ENCODE results near the gene KLK13. TPM values are rescaled to one million over a fixed set of nuclear protein-coding genes. Genes with fewer than 3 reads are reported as not detected.

The KLK13 gene
- polyA plus RNA-seq, 1 donor (not counting 4 experiments of a cell fraction or from before 2014, with no cell fraction given), result 2.0 TPM

- no peak for DNase-seq (ENCODE audit: low read depth, low spot score)
- no peak overlapping the region for H3K4me2 ChIP-seq (ENCODE audit: control insufficient read depth, extremely low read depth, insufficient read depth, low read depth, low read length)
- H3K9ac ChIP-seq (ENCODE audit: control insufficient read depth, extremely low read depth, insufficient read depth, low read length), result no peak overlapping the region
These were observed 46.7 kb upstream of the KLK13 start for GRCh38 chr19:51111606-51112005.

GRCh38 chr19:51110666-51110971 is 45.7 kb upstream of the KLK13 start:
- FAIRE-seq (no peak), DNase-seq (ENCODE audit: low read depth, low spot score) (no peak)
- Histone ChIP-seq H3K9me3 (ENCODE audit: control insufficient read depth, low read depth, low read length) (no peaks in the 10 kb centered on the region), H3K27me3 (ENCODE audit: control insufficient read depth, extremely low read depth, insufficient read depth, low read length) (peaks cover 12% of the 10 kb centered on the region), H3K9ac (ENCODE audit: control insufficient read depth, extremely low read depth, insufficient read depth, low read length) (no peak overlapping the region), H3K4me3 (ENCODE audit: control insufficient read depth in 2 of 3, extremely low read depth in 1 of 3, insufficient read depth in 2 of 3, low read depth in 1 of 3, low read length in 3 of 3) (no peak overlapping the region), H3K4me2 (ENCODE audit: control insufficient read depth, extremely low read depth, insufficient read depth, low read depth, low read length) (no peak overlapping the region), H3K4me1 (ENCODE audit: control insufficient read depth, extremely low read depth, insufficient read depth, low read length) (peaks cover 10% of the 10 kb centered on the region), H3K9me1 (ENCODE audit: control insufficient read depth, extremely low read depth, insufficient read depth, low read length) (no peaks in the 10 kb centered on the region), H3K79me2 (ENCODE audit: control insufficient read depth, insufficient read depth, low read length) (peaks cover 21% of the 10 kb centered on the region), H3K36me3 (ENCODE audit: control insufficient read depth in 2 of 2, extremely low read depth in 1 of 2, insufficient read depth in 2 of 2, low read length in 2 of 2) (peaks cover 0 to under 1% of the 10 kb centered on the region in 2 experiments), H2AFZ (ENCODE audit: control insufficient read depth, low read length) (no peak overlapping the region), H3K27ac (ENCODE audit: control insufficient read depth, insufficient read depth, low read length) (no peak overlapping the region), H4K20me1 (ENCODE audit: control insufficient read depth, extremely low read depth, insufficient read depth, low read length) (no peaks in the 10 kb centered on the region)
- dilution Hi-C loops (cut with MboI; ENCODE audit: extremely low pct_ligation_motif_present, low sequenced_read_pairs), result no loop called here
- TF ChIP-seq EZH2 (IDR thresholded peaks at IDR 0.05; ENCODE audit: low read length) (no peak), CTCF (optimal IDR thresholded peaks at IDR 0.05 in 1 of 3, IDR thresholded peaks at IDR 0.05 in 1 of 3, conservative IDR thresholded peaks at IDR 0.05 in 1 of 3; ENCODE audit: extremely low read depth in 1 of 3, insufficient read depth in 2 of 3, low read length in 3 of 3) (no peak)

More at GRCh38 chr19:51111606-51112005, 46.7 kb upstream of the KLK13 start:
- Histone ChIP-seq H3K79me2 (ENCODE audit: control insufficient read depth, insufficient read depth, low read length) (peaks cover 14% of the 10 kb centered on the region), H2AFZ (ENCODE audit: control insufficient read depth, low read length) (no peak overlapping the region), H4K20me1 (ENCODE audit: control insufficient read depth, extremely low read depth, insufficient read depth, low read length) (no peaks in the 10 kb centered on the region), H3K9me3 (ENCODE audit: control insufficient read depth, low read depth, low read length) (no peaks in the 10 kb centered on the region), H3K27ac (ENCODE audit: control insufficient read depth, insufficient read depth, low read length) (no peak overlapping the region), H3K4me1 (ENCODE audit: control insufficient read depth, extremely low read depth, insufficient read depth, low read length) (peaks cover 10% of the 10 kb centered on the region), H3K36me3 (ENCODE audit: control insufficient read depth in 2 of 2, extremely low read depth in 1 of 2, insufficient read depth in 2 of 2, low read length in 2 of 2) (no peaks in the 10 kb centered on the region), H3K27me3 (ENCODE audit: control insufficient read depth, extremely low read depth, insufficient read depth, low read length) (peaks cover 12% of the 10 kb centered on the region), H3K4me3 (ENCODE audit: control insufficient read depth in 2 of 3, extremely low read depth in 1 of 3, insufficient read depth in 2 of 3, low read depth in 1 of 3, low read length in 3 of 3) (no peak overlapping the region), H3K9me1 (ENCODE audit: control insufficient read depth, extremely low read depth, insufficient read depth, low read length) (no peaks in the 10 kb centered on the region)
- FAIRE-seq, result no peak
- TF ChIP-seq CTCF (optimal IDR thresholded peaks at IDR 0.05 in 1 of 3, IDR thresholded peaks at IDR 0.05 in 1 of 3, conservative IDR thresholded peaks at IDR 0.05 in 1 of 3; ENCODE audit: extremely low read depth in 1 of 3, insufficient read depth in 2 of 3, low read length in 3 of 3) (peak; percentile 29 to 51 (median 38)), EZH2 (IDR thresholded peaks at IDR 0.05; ENCODE audit: low read length) (no peak)
- dilution Hi-C loops (cut with MboI; ENCODE audit: extremely low pct_ligation_motif_present, low sequenced_read_pairs), result no loop called here

Measured in keratinocyte (primary cell).